Measurements from ENCODE around the gene GOLGA5. TPM values are rescaled to one million over a fixed set of nuclear protein-coding genes. Genes with fewer than 3 reads are reported as not detected.

Gene GOLGA5
- total and polyA plus RNA-seq, 2 donors (not counting 1 experiment from before 2014, with no cell fraction given) = 13.3 to 23.1 TPM

DNA sequence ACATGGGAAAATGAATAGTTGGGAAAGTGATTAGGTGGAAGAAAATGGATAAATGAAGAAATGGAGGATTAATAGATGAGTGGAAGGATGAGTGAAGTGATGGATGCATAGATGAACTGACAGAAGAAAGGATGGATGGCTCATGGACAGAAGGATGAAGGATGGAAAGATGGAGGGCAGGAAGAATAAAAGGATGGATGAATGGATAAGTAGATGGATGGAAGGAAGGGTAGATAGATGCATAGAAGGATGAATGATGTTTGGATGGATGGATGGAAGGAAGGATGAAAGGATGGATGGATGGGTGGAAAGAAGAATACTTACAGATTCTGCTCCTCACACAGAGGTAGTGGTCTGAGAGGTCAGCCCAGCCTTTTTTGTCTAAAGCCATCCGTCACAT is 93.1 kb downstream of the GOLGA5 start:
- Histone ChIP-seq H3K4me3 (ENCODE audit: control extremely low read depth in 1 of 5, extremely low read depth in 1 of 5, insufficient read depth in 1 of 5, low read depth in 2 of 5, low read length in 4 of 5) (no peak overlapping the region), H3K27ac (ENCODE audit: low read length in 2 of 2) (no peak overlapping the region), H3K79me2 (ENCODE audit: control insufficient read depth, insufficient read depth, low read length) (no peaks in the 10 kb centered on the region), H3K4me2 (replicated peaks; ENCODE audit: low read depth, low read length, poor library complexity, severe bottlenecking) (no peak overlapping the region), H4K20me1 (ENCODE audit: control insufficient read depth, insufficient read depth, low read length, poor library complexity, severe bottlenecking) (no peaks in the 10 kb centered on the region), H3K27me3 (replicated peaks in 1 of 4; ENCODE audit: control extremely low read depth in 1 of 4, control insufficient read depth in 3 of 4, insufficient read depth in 4 of 4, low read length in 3 of 4) (peaks cover 0 to 25% (median 5%) of the 10 kb centered on the region in 4 experiments), H2AFZ (ENCODE audit: insufficient read depth, low read depth, low read length, poor library complexity, severe bottlenecking) (no peak overlapping the region), H3K36me3 (replicated peaks in 1 of 2; ENCODE audit: control extremely low read depth in 1 of 2, control insufficient read depth in 1 of 2, extremely low read depth in 1 of 2, insufficient read depth in 2 of 2, low read length in 1 of 2) (no peaks in the 10 kb centered on the region), H3K4me1 (ENCODE audit: control insufficient read depth in 2 of 2, insufficient read depth in 2 of 2, low read length in 2 of 2) (no peaks in the 10 kb centered on the region), H3K9me3 (ENCODE audit: control extremely low read depth in 1 of 3, control insufficient read depth in 2 of 3, insufficient read depth in 1 of 3, low read length in 2 of 3) (peaks cover 0 to 14% (median 0%) of the 10 kb centered on the region in 3 donors), H3K9ac (ENCODE audit: low read length) (no peak overlapping the region)
- Mint-ChIP-seq H3K27me3 (peaks cover 37% of the 10 kb centered on the region), H3K4me1 (no peaks in the 10 kb centered on the region), H3K27ac (no peak overlapping the region), H3K9me3 (ENCODE audit: insufficient read depth) (no peaks in the 10 kb centered on the region), H3K4me3 (no peak overlapping the region)
- WGBS (ENCODE audit: insufficient coverage) = no CpG with 5 or more reads among the region's 1 CpG
- ChIA-PET CTCF (interaction anchor here (1.4 kb wide), 1 partner anchor 37 kb away, joined by 3 read pairs; no protein-coding TSS in a partner anchor), POLR2A (no interaction called here)
- no peak for TF ChIP-seq CTCF (IDR thresholded peaks at IDR 0.05)
- intact Hi-C loops (cut with micrococcal nuclease) = no loop called here
- ATAC-seq (ENCODE audit: low read depth) (no peak), DNase-seq (no peak)

- ChIA-PET CTCF (no interaction called here), POLR2A (no interaction called here)
- Histone ChIP-seq H3K4me3 (ENCODE audit: control extremely low read depth in 1 of 5, extremely low read depth in 1 of 5, insufficient read depth in 1 of 5, low read depth in 2 of 5, low read length in 4 of 5) (no peak overlapping the region), H2AFZ (ENCODE audit: insufficient read depth, low read depth, low read length, poor library complexity, severe bottlenecking) (no peak overlapping the region), H3K4me1 (ENCODE audit: control insufficient read depth in 2 of 2, insufficient read depth in 2 of 2, low read length in 2 of 2) (no peaks in the 10 kb centered on the region), H3K9me3 (ENCODE audit: control extremely low read depth in 1 of 3, control insufficient read depth in 2 of 3, insufficient read depth in 1 of 3, low read length in 2 of 3) (peaks cover 0 to 14% (median 0%) of the 10 kb centered on the region in 3 donors), H3K9ac (ENCODE audit: low read length) (no peak overlapping the region), H3K36me3 (replicated peaks in 1 of 2; ENCODE audit: control extremely low read depth in 1 of 2, control insufficient read depth in 1 of 2, extremely low read depth in 1 of 2, insufficient read depth in 2 of 2, low read length in 1 of 2) (no peaks in the 10 kb centered on the region), H3K27me3 (replicated peaks in 1 of 4; ENCODE audit: control extremely low read depth in 1 of 4, control insufficient read depth in 3 of 4, insufficient read depth in 4 of 4, low read length in 3 of 4) (peaks cover 0 to 25% (median 7%) of the 10 kb centered on the region in 4 experiments), H3K27ac (ENCODE audit: low read length in 2 of 2) (no peak overlapping the region), H3K4me2 (replicated peaks; ENCODE audit: low read depth, low read length, poor library complexity, severe bottlenecking) (no peak overlapping the region), H4K20me1 (ENCODE audit: control insufficient read depth, insufficient read depth, low read length, poor library complexity, severe bottlenecking) (no peaks in the 10 kb centered on the region), H3K79me2 (ENCODE audit: control insufficient read depth, insufficient read depth, low read length) (no peaks in the 10 kb centered on the region)
- Mint-ChIP-seq H3K9me3 (ENCODE audit: insufficient read depth) (no peaks in the 10 kb centered on the region), H3K4me3 (no peak overlapping the region), H3K27me3 (peaks cover 40% of the 10 kb centered on the region), H3K4me1 (no peaks in the 10 kb centered on the region), H3K27ac (no peak overlapping the region)
- intact Hi-C loops (cut with micrococcal nuclease) = no loop called here
- ATAC-seq (ENCODE audit: low read depth) = no peak
- DNase-seq = no peak
- TF ChIP-seq CTCF (IDR thresholded peaks at IDR 0.05) = no peak
- TF ChIP-seq EZH2 (IDR thresholded peaks at IDR 0.05; ENCODE audit: borderline replicate concordance, insufficient read depth, low read depth, low read length, poor library complexity, severe bottlenecking) = no peak
Observed at GRCh38 chr14:92888896-92889295, 94.8 kb downstream of the GOLGA5 start.

Other genes starting within 250 kb of the GOLGA5 start
- gene LGMN, start 45.7 kb upstream of the GOLGA5 start, total RNA-seq = 17.6 and 23.7 TPM in 2 replicates
- gene LGMN, start 45.7 kb upstream of the GOLGA5 start, polyA plus RNA-seq = 19.1 and 21.1 TPM in 2 replicates
- gene CHGA, start 128.8 kb downstream of the GOLGA5 start, total RNA-seq = not detected in 2 replicates
- gene CHGA, start 128.8 kb downstream of the GOLGA5 start, polyA plus RNA-seq = not detected in 2 replicates